MCF 10A (cell line): ENCODE results near the gene DENND2C. TPM values are rescaled to one million over a fixed set of nuclear protein-coding genes. Genes with fewer than 3 reads are reported as not detected.

ENCODE experiments used
- BruUV-seq: library from RNA; stranded (reverse); fragments of 400-500 nt; replicated peaks from 2 replicates; lab custom pipeline; 2021; lab: Mats Ljungman, UMichigan
- CTCF ChIA-PET: fragments of 300-600 bp; sonication (Branson Sonifier 250); formaldehyde crosslinking; extraction: SDS; loops from one replicate; lab custom pipeline; 2021; ENCODE audit warnings: antibody characterized with exemption, inconsistent platforms; lab: Yijun Ruan, JAX
- POLR2A ChIA-PET: fragments of 300-600, 350-650 bp; sonication (Branson Sonifier 250); formaldehyde crosslinking; extraction: SDS; loops from one replicate; lab custom pipeline; 2020; ENCODE audit warnings: antibody characterized with exemption, inconsistent platforms; lab: Yijun Ruan, JAX
- DNase-seq: peaks from one replicate; pipeline ENCODE4 v3.0.0-alpha.2; 2018; ENCODE audit not compliant: unreplicated experiment
- H3K27ac Mint-ChIP-seq: one replicate; pipeline ENCODE4 v1.8.0; 2022; ENCODE audit warnings: mild to moderate bottlenecking, low read depth, mixed read lengths; ENCODE audit not compliant: unreplicated experiment
- H3K27me3 Mint-ChIP-seq: one replicate; pipeline ENCODE4 v1.8.0; 2022; ENCODE audit warnings: mixed read lengths; ENCODE audit not compliant: insufficient read depth, unreplicated experiment
- H3K36me3 Mint-ChIP-seq: one replicate; pipeline ENCODE4 v1.8.0; 2022; ENCODE audit warnings: mild to moderate bottlenecking, moderate library complexity, mixed read lengths; ENCODE audit not compliant: insufficient read depth, unreplicated experiment
- H3K4me1 Mint-ChIP-seq: one replicate; pipeline ENCODE4 v1.8.0; 2022; ENCODE audit warnings: mixed read lengths; ENCODE audit not compliant: insufficient read depth, unreplicated experiment
- H3K4me3 Mint-ChIP-seq: one replicate; pipeline ENCODE4 v1.8.0; 2022; ENCODE audit warnings: mild to moderate bottlenecking, moderate library complexity, mixed read lengths; ENCODE audit not compliant: unreplicated experiment
- H3K9me3 Mint-ChIP-seq: one replicate; pipeline ENCODE4 v1.8.0; 2022; ENCODE audit warnings: mixed read lengths; ENCODE audit not compliant: unreplicated experiment
- intact Hi-C: fragments of 100-400 bp; cut with micrococcal nuclease; formaldehyde crosslinking; loops from 2 replicates; pipeline ENCODE4 v1.14.1; 2022
- total RNA-seq: library from RNA; stranded (reverse); gene quantifications from 2 replicates; pipeline ENCODE4 v1.2.3, GENCODE V29; 2022
- TF ChIP-seq, protein P1 (sequence below): fragments of 200-600 bp; IDR thresholded peaks from one replicate; pipeline ENCODE4 v1.8.0; 2022; ENCODE audit warnings: antibody characterized with exemption, mild to moderate bottlenecking; ENCODE audit not compliant: unreplicated experiment

The DENND2C gene
- total RNA-seq, 1 experiment from 2014 or later, result 5.8 TPM

DNA sequence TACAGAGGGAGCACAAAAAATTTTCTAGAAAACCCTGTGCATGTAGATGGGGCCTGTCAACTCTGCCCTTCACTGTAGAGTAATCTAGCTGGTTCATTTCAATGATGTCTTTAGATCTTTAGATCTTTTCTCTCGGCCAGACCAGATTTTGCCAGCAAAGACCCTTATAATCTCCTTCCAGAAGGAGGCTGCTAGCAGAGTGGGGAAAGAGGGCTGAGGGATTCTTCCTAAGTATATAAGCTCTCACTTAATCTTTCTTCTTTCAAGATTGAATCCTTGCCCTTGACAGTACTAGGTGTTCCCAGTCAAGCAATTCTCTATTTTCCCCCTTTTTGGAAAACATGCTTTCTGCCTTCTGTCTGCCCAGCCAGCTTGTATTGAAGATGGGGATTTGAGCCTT is 122.8 kb downstream of the DENND2C start:
- no peak for DNase-seq
- Mint-ChIP-seq H3K36me3 (no peaks in the 10 kb centered on the region), H3K4me3 (no peak overlapping the region), H3K4me1 (peaks cover 7% of the 10 kb centered on the region), H3K27me3 (no peaks in the 10 kb centered on the region), H3K9me3 (no peaks in the 10 kb centered on the region), H3K27ac (no peak overlapping the region)
- no TSS peak for BruUV-seq
- intact Hi-C loops, result no loop called here
- CTCF ChIA-PET, result interaction anchor here (0.8 to 1.4 kb wide), 3 partner anchors 14 to 200 kb away, joined by 3 read pairs; no protein-coding TSS in a partner anchor
- POLR2A ChIA-PET, result interaction anchor here (0.6 to 0.8 kb wide), 3 partner anchors 21 to 35 kb away, joined by 3 to 4 read pairs (median 4); no protein-coding TSS in a partner anchor
- TF ChIP-seq, protein P1, sequence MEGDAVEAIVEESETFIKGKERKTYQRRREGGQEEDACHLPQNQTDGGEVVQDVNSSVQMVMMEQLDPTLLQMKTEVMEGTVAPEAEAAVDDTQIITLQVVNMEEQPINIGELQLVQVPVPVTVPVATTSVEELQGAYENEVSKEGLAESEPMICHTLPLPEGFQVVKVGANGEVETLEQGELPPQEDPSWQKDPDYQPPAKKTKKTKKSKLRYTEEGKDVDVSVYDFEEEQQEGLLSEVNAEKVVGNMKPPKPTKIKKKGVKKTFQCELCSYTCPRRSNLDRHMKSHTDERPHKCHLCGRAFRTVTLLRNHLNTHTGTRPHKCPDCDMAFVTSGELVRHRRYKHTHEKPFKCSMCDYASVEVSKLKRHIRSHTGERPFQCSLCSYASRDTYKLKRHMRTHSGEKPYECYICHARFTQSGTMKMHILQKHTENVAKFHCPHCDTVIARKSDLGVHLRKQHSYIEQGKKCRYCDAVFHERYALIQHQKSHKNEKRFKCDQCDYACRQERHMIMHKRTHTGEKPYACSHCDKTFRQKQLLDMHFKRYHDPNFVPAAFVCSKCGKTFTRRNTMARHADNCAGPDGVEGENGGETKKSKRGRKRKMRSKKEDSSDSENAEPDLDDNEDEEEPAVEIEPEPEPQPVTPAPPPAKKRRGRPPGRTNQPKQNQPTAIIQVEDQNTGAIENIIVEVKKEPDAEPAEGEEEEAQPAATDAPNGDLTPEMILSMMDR, result no peak

GRCh38 chr1:114545796-114546195 is 124.1 kb downstream of the DENND2C start:
- no TSS peak for BruUV-seq
- H3K27ac Mint-ChIP-seq, result no peak overlapping the region
- H3K4me1 Mint-ChIP-seq, result peaks cover 7% of the 10 kb centered on the region
- H3K4me3 Mint-ChIP-seq, result no peak overlapping the region
- CTCF ChIA-PET, result no interaction called here
- POLR2A ChIA-PET, result interaction anchor here (0.8 to 1.0 kb wide), 2 partner anchors 37 to 196 kb away, joined by 3 to 4 read pairs; no protein-coding TSS in a partner anchor
- no peaks in the 10 kb centered on the region for H3K36me3 Mint-ChIP-seq
- DNase-seq, result no peak
- no peaks in the 10 kb centered on the region for H3K9me3 Mint-ChIP-seq
- TF ChIP-seq, protein P1, result no peak
- no peaks in the 10 kb centered on the region for H3K27me3 Mint-ChIP-seq
- intact Hi-C loops, result no loop called here

- no peak overlapping the region for H3K27ac Mint-ChIP-seq
- H3K4me1 Mint-ChIP-seq, result peaks cover 7% of the 10 kb centered on the region
- H3K9me3 Mint-ChIP-seq, result no peaks in the 10 kb centered on the region
- H3K4me3 Mint-ChIP-seq, result no peak overlapping the region
- no TSS peak for BruUV-seq
- ChIA-PET POLR2A (interaction anchor here (1.0 kb wide), 1 partner anchor 36 kb away, joined by 3 read pairs; no protein-coding TSS in a partner anchor), CTCF (interaction anchor here (0.6 kb wide), 1 partner anchor 188 kb away, joined by 3 read pairs; no protein-coding TSS in a partner anchor)
- intact Hi-C loops, result no loop called here
- no peak for DNase-seq
- TF ChIP-seq, protein P1, result no peak
- H3K36me3 Mint-ChIP-seq, result no peaks in the 10 kb centered on the region
- H3K27me3 Mint-ChIP-seq, result no peaks in the 10 kb centered on the region
Observed at GRCh38 chr1:114545315-114545714, 124.5 kb downstream of the DENND2C start.

GRCh38 chr1:114540821-114541220 is 129.0 kb downstream of the DENND2C start:
- no peak for DNase-seq
- intact Hi-C loops, result no loop called here
- Mint-ChIP-seq H3K4me1 (no peaks in the 10 kb centered on the region), H3K27ac (no peak overlapping the region), H3K27me3 (no peaks in the 10 kb centered on the region), H3K9me3 (no peaks in the 10 kb centered on the region), H3K4me3 (no peak overlapping the region), H3K36me3 (no peaks in the 10 kb centered on the region)
- no TSS peak for BruUV-seq
- ChIA-PET POLR2A (interaction anchor here (1.0 kb wide), 1 partner anchor 30 kb away, joined by 3 read pairs; the partner anchor contains the start of gene TRIM33), CTCF (no interaction called here)
- TF ChIP-seq, protein P1, result no peak
